ENCODE results near the gene PLCXD1. TPM values are rescaled to one million over a fixed set of nuclear protein-coding genes. Genes with fewer than 3 reads are reported as not detected.

Gene PLCXD1
- total and polyA plus RNA-seq, 9 donors = 2.6 to 19.4 (median 11.8) TPM

- DNase-seq = peak in 1 of 5 donors; percentile 20
- intact Hi-C loops (cut with DNase I) = no loop called here
- TF ChIP-seq CTCF (IDR thresholded peaks at IDR 0.05) = no peak
- TF ChIP-seq EP300 (IDR thresholded peaks at IDR 0.05) = no peak
- TF ChIP-seq POLR2A (IDR thresholded peaks at IDR 0.05) = no peak
- Histone ChIP-seq H3K4me3 (no peak overlapping the region), H3K4me1 (ENCODE audit: insufficient read depth) (peaks cover 6% of the 10 kb centered on the region), H3K27ac (no peak overlapping the region), H3K36me3 (no peaks in the 10 kb centered on the region), H3K27me3 (no peaks in the 10 kb centered on the region), H3K9me3 (no peaks in the 10 kb centered on the region)
- 51 to 64% (median 55%) methylated on average over 31 to 34 of the region's 35 CpGs for WGBS, 3 donors
Measured at GRCh38 chrX:331825-332495, 50.8 kb downstream of the PLCXD1 start.

- Histone ChIP-seq H3K27me3 (no peaks in the 10 kb centered on the region), H3K4me1 (ENCODE audit: insufficient read depth) (peaks cover 6% of the 10 kb centered on the region), H3K4me3 (no peak overlapping the region), H3K27ac (no peak overlapping the region), H3K36me3 (no peaks in the 10 kb centered on the region), H3K9me3 (no peaks in the 10 kb centered on the region)
- WGBS, 3 donors = 85 to 91% (median 90%) methylated on average over 22 to 23 of the region's 23 CpGs
- TF ChIP-seq EP300 (IDR thresholded peaks at IDR 0.05) (no peak), CTCF (IDR thresholded peaks at IDR 0.05) (no peak), POLR2A (IDR thresholded peaks at IDR 0.05) (no peak)
- DNase-seq = peak in 1 of 5 donors; percentile 17
- intact Hi-C loops (cut with DNase I) = no loop called here
Measured at GRCh38 chrX:332496-332860, 51.3 kb downstream of the PLCXD1 start.

GRCh38 chrX:332916-333610 lies 51.9 kb downstream of the PLCXD1 start:
- Histone ChIP-seq H3K27ac (no peak overlapping the region), H3K36me3 (no peaks in the 10 kb centered on the region), H3K4me1 (ENCODE audit: insufficient read depth) (peaks cover 6% of the 10 kb centered on the region), H3K9me3 (no peaks in the 10 kb centered on the region), H3K4me3 (no peak overlapping the region), H3K27me3 (no peaks in the 10 kb centered on the region)
- TF ChIP-seq POLR2A (IDR thresholded peaks at IDR 0.05) (no peak), CTCF (IDR thresholded peaks at IDR 0.05) (no peak), EP300 (IDR thresholded peaks at IDR 0.05) (no peak)
- DNase-seq = peak in 1 of 5 donors; percentile 17
- 89 to 94% (median 93%) methylated on average over 28 to 33 of the region's 33 CpGs for WGBS, 3 donors
- intact Hi-C loops (cut with DNase I) = no loop called here

GRCh38 chrX:333611-334311 lies 52.6 kb downstream of the PLCXD1 start:
- DNase-seq = peak in 1 of 5 donors; percentile 20
- H3K36me3 ChIP-seq = no peaks in the 10 kb centered on the region

More at GRCh38 chrX:333611-334311, 52.6 kb downstream of the PLCXD1 start:
- Histone ChIP-seq H3K27me3 (no peaks in the 10 kb centered on the region), H3K4me1 (ENCODE audit: insufficient read depth) (peaks cover 6% of the 10 kb centered on the region), H3K4me3 (no peak overlapping the region), H3K9me3 (no peaks in the 10 kb centered on the region), H3K27ac (no peak overlapping the region)
- WGBS, 3 donors = 91 to 95% (median 94%) methylated on average over 42 to 51 of the region's 51 CpGs
- intact Hi-C loops (cut with DNase I) = no loop called here
- no peak for TF ChIP-seq EP300 (IDR thresholded peaks at IDR 0.05)
- TF ChIP-seq POLR2A (IDR thresholded peaks at IDR 0.05) = no peak
- no peak for TF ChIP-seq CTCF (IDR thresholded peaks at IDR 0.05)

Measured in ovary (tissue), 9 donors.